Stimulated activated CD4-positive, alpha-beta T cell treated with anti-CD3 and anti-CD28 coated beads, Interleukin-1b, Interleukin-23, amount 100 ng/mL, for 4 hours (primary cell): ENCODE data around the gene AP3M1.

Source experiments
- DNase-seq, 2 donors: peaks; one replicate each; pipeline ENCODE4 v3.0.0-alpha.2; 2020; ENCODE audit warnings: low read depth in 2 of 2

The AP3M1 gene

GRCh38 chr10:74114041-74114448 lies 36.6 kb downstream of the AP3M1 start:
- no peak for DNase-seq

DNA sequence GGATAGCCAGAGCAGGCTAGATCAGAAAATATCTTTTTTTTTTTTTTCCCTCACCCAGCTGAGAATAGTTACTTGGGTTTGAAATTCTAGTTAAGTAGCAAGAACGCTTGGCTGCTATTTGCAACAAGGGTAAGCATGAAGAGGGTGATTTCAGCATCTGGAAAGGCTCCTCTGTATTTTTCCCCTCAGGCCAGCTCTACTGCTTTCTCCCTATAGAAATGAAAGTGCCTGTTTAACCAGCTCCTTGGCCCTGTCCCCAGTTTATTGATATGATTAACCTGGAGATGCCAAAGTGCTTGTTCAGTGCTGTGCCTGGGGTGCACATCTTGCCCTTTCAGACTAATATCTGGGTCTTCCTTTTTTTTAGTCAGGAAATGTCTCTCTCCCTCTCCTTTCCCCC lies 37.1 kb downstream of the AP3M1 start:
- no peak for DNase-seq

DNA sequence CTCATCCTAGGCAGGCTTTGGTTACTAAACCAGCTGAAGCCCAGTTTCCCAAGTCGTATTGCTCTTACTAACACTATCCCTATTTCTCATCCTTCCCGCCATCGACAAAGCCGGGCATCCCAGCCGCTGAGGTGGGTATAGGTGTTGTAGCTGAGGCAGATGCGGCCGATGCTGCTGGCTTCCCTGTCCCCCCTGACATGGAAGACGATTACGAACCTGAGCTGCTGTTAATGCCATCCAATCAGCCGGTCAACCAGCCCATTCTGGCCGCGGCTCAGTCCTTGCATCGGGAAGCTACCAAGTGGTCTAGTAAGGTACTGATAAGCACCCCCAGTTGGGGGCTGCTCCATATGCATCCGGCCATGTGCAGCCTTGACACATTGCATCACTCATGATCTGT lies 38.8 kb downstream of the AP3M1 start:
- no peak for DNase-seq

DNA sequence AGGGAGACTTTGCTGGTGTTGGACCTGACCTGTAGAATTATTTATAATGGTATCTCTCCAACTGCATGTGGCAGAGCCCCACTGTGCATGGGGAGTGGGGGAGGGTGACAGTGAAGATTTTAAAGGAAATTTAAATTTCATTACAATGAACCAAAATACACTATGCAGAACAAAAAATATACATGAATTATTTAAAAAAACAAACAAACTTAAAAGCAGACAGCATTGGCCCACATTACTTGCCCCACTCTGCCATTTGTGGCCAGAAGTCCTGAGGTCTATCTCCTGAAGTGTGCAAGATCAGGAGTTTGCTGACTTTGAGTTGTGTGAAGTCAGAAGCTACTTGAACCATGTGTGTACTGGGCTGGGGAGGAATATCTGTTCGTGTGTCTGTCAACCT lies 40.5 kb downstream of the AP3M1 start:
- no peak for DNase-seq

- no peak for DNase-seq
These were observed 41.2 kb downstream of the AP3M1 start for GRCh38 chr10:74109452-74109851.

GRCh38 chr10:74107391-74107790 lies 43.2 kb downstream of the AP3M1 start:
- DNase-seq = no peak

GRCh38 chr10:74104996-74105395 lies 45.6 kb downstream of the AP3M1 start:
- no peak for DNase-seq

- no peak for DNase-seq
These were observed 46.1 kb downstream of the AP3M1 start for GRCh38 chr10:74104480-74104879.

GRCh38 chr10:74103560-74104258 lies 46.9 kb downstream of the AP3M1 start:
- no peak for DNase-seq

GRCh38 chr10:74099836-74100235 lies 50.8 kb downstream of the AP3M1 start:
- no peak for DNase-seq

DNA sequence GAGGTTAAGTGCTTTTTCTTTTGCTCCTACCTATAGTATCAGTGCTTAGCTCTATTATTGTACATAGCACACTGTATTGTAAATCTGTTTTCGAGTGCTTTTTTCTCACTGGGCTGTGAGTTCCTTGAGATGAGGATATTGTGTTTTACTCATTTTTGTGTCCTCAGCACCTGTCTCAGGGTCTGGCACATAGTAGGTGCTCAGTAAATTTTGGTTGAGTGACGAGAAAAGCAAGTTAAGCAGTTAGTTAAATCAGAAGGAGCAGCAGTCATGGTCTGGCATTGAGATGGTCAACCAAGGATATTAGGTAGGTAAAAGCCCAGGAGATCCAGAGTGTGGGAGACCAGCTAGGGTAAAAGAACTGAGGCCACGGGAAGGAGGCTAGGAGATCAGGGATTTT lies 51.2 kb downstream of the AP3M1 start:
- no peak for DNase-seq

GRCh38 chr10:74097776-74098175 lies 52.9 kb downstream of the AP3M1 start:
- no peak for DNase-seq

DNA sequence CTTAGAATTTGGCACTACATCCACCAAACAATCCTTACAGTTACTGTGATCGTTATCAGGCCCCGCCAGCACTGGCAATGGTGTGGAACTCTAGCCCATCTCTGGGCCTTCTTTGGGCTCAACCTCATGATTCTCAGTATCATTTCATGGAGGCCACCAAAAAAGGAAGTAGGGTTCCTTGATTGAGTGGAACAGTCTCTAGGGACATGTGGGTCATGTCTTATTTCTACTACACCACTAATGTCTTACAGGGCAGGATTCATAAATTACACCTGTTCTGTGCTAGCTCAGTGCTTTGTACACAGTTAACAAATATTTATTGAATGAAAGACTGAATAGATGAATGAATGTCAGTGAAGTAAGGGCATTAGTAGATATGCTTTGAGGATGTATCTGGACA lies 53.9 kb downstream of the AP3M1 start:
- DNase-seq = no peak

GRCh38 chr10:74094231-74094630 lies 56.4 kb downstream of the AP3M1 start:
- DNase-seq = no peak

DNA sequence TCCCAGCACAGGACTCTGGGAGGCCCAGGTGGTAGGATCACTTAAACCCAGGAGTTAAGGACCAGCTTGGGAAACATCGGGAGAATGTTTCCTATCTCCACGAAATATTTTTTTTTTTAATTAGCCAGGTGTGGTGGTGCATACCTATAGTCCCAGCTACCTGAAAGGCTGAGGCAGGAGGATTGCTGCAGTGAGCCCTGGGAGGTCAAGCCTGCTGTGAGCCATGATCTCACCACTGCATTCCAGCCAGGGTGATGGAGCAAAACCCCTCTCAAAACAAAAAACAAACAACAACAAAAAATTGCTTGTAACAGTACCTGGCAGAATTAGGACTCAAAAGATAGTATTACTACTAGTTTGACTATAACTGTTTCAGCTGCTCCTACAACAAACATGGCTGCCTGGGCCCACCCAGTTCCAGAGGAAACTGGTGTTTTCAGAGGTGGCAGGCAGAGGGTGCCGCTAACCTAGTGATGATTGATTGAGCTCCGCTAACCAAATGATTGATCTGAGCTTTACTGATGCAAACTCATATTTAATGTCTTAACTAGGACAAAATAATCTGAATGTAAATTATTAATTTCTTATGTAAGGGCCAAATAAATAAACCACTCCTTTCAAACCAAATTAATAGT lies 57.0 kb downstream of the AP3M1 start:
- DNase-seq = no peak

GRCh38 chr10:74092372-74092771 lies 58.3 kb downstream of the AP3M1 start:
- no peak for DNase-seq

DNA sequence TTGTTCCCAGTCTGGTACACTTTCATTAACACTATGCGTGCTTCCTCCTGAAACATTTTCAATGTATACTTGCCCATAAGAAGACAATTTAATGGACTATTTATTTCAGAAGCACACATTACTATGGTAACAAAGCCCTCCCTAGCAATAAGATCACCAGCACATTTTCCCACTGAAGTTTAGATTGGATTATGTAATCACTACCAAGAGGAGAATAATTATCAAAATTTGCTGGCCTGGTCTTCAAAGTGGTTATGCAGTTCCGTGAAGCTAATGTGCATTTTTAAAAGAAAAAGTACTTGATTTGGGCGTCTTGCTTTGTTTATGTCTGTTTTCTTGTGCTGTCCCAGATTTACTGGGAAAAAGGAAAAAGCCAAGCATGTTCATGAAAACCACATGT lies 61.9 kb downstream of the AP3M1 start:
- no peak for DNase-seq

GRCh38 chr10:74086317-74086716 lies 64.3 kb downstream of the AP3M1 start:
- no peak for DNase-seq

GRCh38 chr10:74084955-74085354 lies 65.7 kb downstream of the AP3M1 start:
- no peak for DNase-seq

DNA sequence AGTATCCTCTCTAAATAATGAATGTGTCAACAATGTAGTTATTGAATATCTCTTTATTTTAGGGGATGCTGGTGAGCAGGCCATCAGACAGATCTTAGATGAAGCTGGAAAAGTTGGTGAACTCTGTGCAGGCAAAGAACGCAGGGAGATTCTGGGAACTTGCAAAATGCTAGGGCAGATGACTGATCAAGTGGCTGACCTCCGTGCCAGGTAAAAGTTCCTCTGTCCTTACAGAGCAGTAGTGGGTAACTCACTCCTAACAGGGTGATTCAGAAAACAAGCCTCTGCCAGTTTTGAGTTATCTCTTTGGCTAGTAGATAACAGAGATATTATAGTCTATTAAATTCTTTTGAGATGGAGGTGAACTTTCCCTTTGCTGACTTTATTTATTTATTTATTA lies 67.3 kb downstream of the AP3M1 start:
- DNase-seq = no peak

- no peak for DNase-seq
These were observed 68.5 kb downstream of the AP3M1 start for GRCh38 chr10:74081941-74082718.

DNA sequence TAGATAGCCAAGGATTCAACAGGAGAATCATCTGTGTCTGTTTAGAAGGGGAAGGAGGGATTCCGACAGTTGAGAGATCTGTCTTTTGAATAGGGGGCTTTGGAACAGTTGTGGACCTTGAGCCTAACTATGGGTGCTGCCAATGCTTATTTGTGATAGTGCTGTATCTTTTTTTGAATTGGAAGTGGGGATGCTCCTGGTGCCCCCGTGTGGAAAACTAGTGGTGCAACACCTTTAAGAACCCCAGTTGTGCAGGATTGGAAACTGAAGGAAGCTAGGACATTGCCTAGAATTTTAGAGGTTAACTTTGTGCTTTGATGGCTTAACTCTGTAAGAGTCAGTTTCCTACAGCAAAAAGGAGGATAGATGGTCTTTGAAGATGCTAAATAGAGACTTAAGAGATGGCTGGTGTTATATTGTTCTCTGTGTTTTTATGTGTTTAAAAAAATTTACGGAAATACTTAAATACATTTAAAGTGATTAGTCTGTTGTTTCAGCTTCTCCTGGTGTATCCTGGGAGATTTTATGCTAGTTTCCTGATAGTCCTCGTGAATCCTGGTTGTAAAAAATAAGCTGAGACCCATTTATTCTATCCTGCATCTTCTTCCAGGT lies 69.3 kb downstream of the AP3M1 start:
- DNase-seq = peak; percentile 8 to 23
